VCaP (cell line): ENCODE measurements around the gene AFF1.

ENCODE experiments used
- H3K27ac ChIP-seq: fragments of 450-650 bp; 2 replicates; pipeline ENCODE4 v1.5.1; 2017
- CTCF ChIP-seq: fragments of 450-650 bp; conservative IDR thresholded peaks from 2 replicates; pipeline ENCODE4 v1.5.1; 2017; ENCODE audit warnings: mild to moderate bottlenecking, moderate library complexity

AFF1 gene

GRCh38 chr4:86947501-86948120 lies 12.8 kb downstream of the AFF1 start:
- H3K27ac ChIP-seq = peak overlapping the region; percentile 3
- no peak for TF ChIP-seq CTCF

- TF ChIP-seq CTCF = no peak
- H3K27ac ChIP-seq = no peak overlapping the region
Observed at GRCh38 chr4:86948276-86948675, 13.5 kb downstream of the AFF1 start.

- no peak overlapping the region for H3K27ac ChIP-seq
- no peak for TF ChIP-seq CTCF
Observed at GRCh38 chr4:86950831-86951525, 16.2 kb downstream of the AFF1 start.

- TF ChIP-seq CTCF = no peak
- peak overlapping the region; percentile 64 for H3K27ac ChIP-seq
Observed at GRCh38 chr4:86955888-86956451, 21.2 kb downstream of the AFF1 start.

- no peak overlapping the region for H3K27ac ChIP-seq
Observed at GRCh38 chr4:86957215-86957614, 22.4 kb downstream of the AFF1 start.

GRCh38 chr4:86959588-86960500 lies 25.0 kb downstream of the AFF1 start:
- no peak for TF ChIP-seq CTCF
- peak overlapping the region; percentile 5; the same call in 1 of the 2 replicates for H3K27ac ChIP-seq

More at GRCh38 chr4:86957215-86957614, 22.4 kb downstream of the AFF1 start:
- TF ChIP-seq CTCF = no peak

- no peak for TF ChIP-seq CTCF
- peak overlapping the region; percentile 5; the same call in 1 of the 2 replicates for H3K27ac ChIP-seq
Observed at GRCh38 chr4:86960557-86960961, 25.7 kb downstream of the AFF1 start.
